Measurements from ENCODE around the gene KIF5A.

GRCh38 chr12:57549909-57550640 is at the start of gene KIF5A:
- TF ChIP-seq CTCF (IDR thresholded peaks at IDR 0.05) (no peak), POLR2A (IDR thresholded peaks at IDR 0.05) (peak in 1 of 2 donors; percentile 20)
